ENCODE results near the gene ZNF772. TPM values are rescaled to one million over a fixed set of nuclear protein-coding genes. Genes with fewer than 3 reads are reported as not detected.
A peak's percentile ranks its signal among the peaks of the same experiment; 100 is the strongest.
"Not testable (repeated sequence)": the region's sequence is repeated elsewhere in the genome, so short reads cannot be mapped to it uniquely, and the experiment has no call there.

ZNF772 gene
- total RNA-seq, result 1 to 10 TPM; 3.1 to 3.7 (median 3.2) TPM

GRCh38 chr19:57477191-57478008 is at the start of gene ZNF772:
Gene ZNF772, minus strand, starts transcription at chr19:57477566. Its CDS starts 257 bp downstream, at chr19:57477309.
- peaks cover 55% of the 10 kb centered on the region for H3K9me3 Mint-ChIP-seq
- peak within 1 kb of the TSS; percentile 84 for H3K4me3 Mint-ChIP-seq
- ATAC-seq, result peak; percentile 100
- H3K36me3 Mint-ChIP-seq (ENCODE audit: insufficient read depth), result peaks cover 45% of the 10 kb centered on the region
- peak; percentile 80 for DNase-seq
- H3K27me3 Mint-ChIP-seq (ENCODE audit: low read depth), result peaks cover 5% of the 10 kb centered on the region
- peaks cover 14% of the 10 kb centered on the region for H3K4me1 Mint-ChIP-seq (ENCODE audit: low read depth)

- H3K4me1 Mint-ChIP-seq (ENCODE audit: low read depth); ATAC-seq; DNase-seq; H3K27me3 Mint-ChIP-seq (ENCODE audit: low read depth); H3K4me3 Mint-ChIP-seq: not testable (repeated sequence)
- Mint-ChIP-seq H3K36me3 (ENCODE audit: insufficient read depth) (peaks cover 55% of the 10 kb centered on the region), H3K9me3 (peaks cover 50% of the 10 kb centered on the region)
Measured at GRCh38 chr19:57518021-57518420, 40.7 kb upstream of the ZNF772 start.

GRCh38 chr19:57515255-57515654 is 37.9 kb upstream of the ZNF772 start:
- Mint-ChIP-seq H3K27me3 (ENCODE audit: low read depth) (no peaks in the 10 kb centered on the region), H3K36me3 (ENCODE audit: insufficient read depth) (peaks cover 66% of the 10 kb centered on the region), H3K9me3 (peaks cover 56% of the 10 kb centered on the region), H3K4me3 (no peak overlapping the region), H3K4me1 (ENCODE audit: low read depth) (no peaks in the 10 kb centered on the region)
- DNase-seq (no peak), ATAC-seq (no peak)

GRCh38 chr19:57512845-57513244 is 35.5 kb upstream of the ZNF772 start:
- no peak for DNase-seq
- Mint-ChIP-seq H3K4me3 (no peak overlapping the region), H3K4me1 (ENCODE audit: low read depth) (no peaks in the 10 kb centered on the region), H3K36me3 (ENCODE audit: insufficient read depth) (peaks cover 74% of the 10 kb centered on the region), H3K9me3 (peaks cover 63% of the 10 kb centered on the region), H3K27me3 (ENCODE audit: low read depth) (no peaks in the 10 kb centered on the region)
- no peak for ATAC-seq

- ATAC-seq (no peak), DNase-seq (no peak)
- no peaks in the 10 kb centered on the region for H3K4me1 Mint-ChIP-seq (ENCODE audit: low read depth)
- peaks cover 62% of the 10 kb centered on the region for H3K9me3 Mint-ChIP-seq
- H3K27me3 Mint-ChIP-seq (ENCODE audit: low read depth), result no peaks in the 10 kb centered on the region
- H3K36me3 Mint-ChIP-seq (ENCODE audit: insufficient read depth), result peaks cover 74% of the 10 kb centered on the region
- H3K4me3 Mint-ChIP-seq, result no peak overlapping the region
Measured at GRCh38 chr19:57511484-57511883, 34.1 kb upstream of the ZNF772 start.

GRCh38 chr19:57506163-57506562 is 28.8 kb upstream of the ZNF772 start:
- Mint-ChIP-seq H3K4me3 (no peak overlapping the region), H3K36me3 (ENCODE audit: insufficient read depth) (peaks cover 78% of the 10 kb centered on the region), H3K9me3 (peaks cover 51% of the 10 kb centered on the region), H3K4me1 (ENCODE audit: low read depth) (peaks cover 10% of the 10 kb centered on the region), H3K27me3 (ENCODE audit: low read depth) (no peaks in the 10 kb centered on the region)
- no peak for ATAC-seq
- no peak for DNase-seq

- H3K36me3 Mint-ChIP-seq (ENCODE audit: insufficient read depth), result peaks cover 43% of the 10 kb centered on the region
- peaks cover 23% of the 10 kb centered on the region for H3K4me1 Mint-ChIP-seq (ENCODE audit: low read depth)
- peak overlapping the region; percentile 83 for H3K4me3 Mint-ChIP-seq
- not testable (repeated sequence) for ATAC-seq; H3K27me3 Mint-ChIP-seq (ENCODE audit: low read depth); DNase-seq
- peaks cover 38% of the 10 kb centered on the region for H3K9me3 Mint-ChIP-seq
Measured at GRCh38 chr19:57500400-57500799, 23.0 kb upstream of the ZNF772 start.

- Mint-ChIP-seq H3K9me3 (peaks cover 38% of the 10 kb centered on the region), H3K36me3 (ENCODE audit: insufficient read depth) (peaks cover 41% of the 10 kb centered on the region)
- peak; percentile 99 to 100 for ATAC-seq
Measured at GRCh38 chr19:57499680-57500395, 22.5 kb upstream of the ZNF772 start, which contains the start of gene ZNF773. Gene ZNF773, plus strand, starts transcription at chr19:57499938. Its CDS starts 143 bp downstream, at chr19:57500081.

GRCh38 chr19:57499332-57499679 is 21.9 kb upstream of the ZNF772 start:
- Mint-ChIP-seq H3K4me3 (peak overlapping the region; percentile 83), H3K4me1 (ENCODE audit: low read depth) (peaks cover 23% of the 10 kb centered on the region), H3K9me3 (peaks cover 42% of the 10 kb centered on the region), H3K36me3 (ENCODE audit: insufficient read depth) (peaks cover 41% of the 10 kb centered on the region)
- not testable (repeated sequence) for ATAC-seq; H3K27me3 Mint-ChIP-seq (ENCODE audit: low read depth); DNase-seq

More at GRCh38 chr19:57499680-57500395, 22.5 kb upstream of the ZNF772 start, which contains the start of gene ZNF773:
- H3K4me3 Mint-ChIP-seq, result peak within 1 kb of the TSS; percentile 83
- peak; percentile 95 for DNase-seq
- H3K4me1 Mint-ChIP-seq (ENCODE audit: low read depth), result peaks cover 23% of the 10 kb centered on the region
- H3K27me3 Mint-ChIP-seq (ENCODE audit: low read depth), result not testable (repeated sequence)

- ATAC-seq, result peak in 1 of 2 donors; percentile 5
Measured at GRCh38 chr19:57488299-57488644, 10.9 kb upstream of the ZNF772 start.

GRCh38 chr19:57487477-57488298 is 10.3 kb upstream of the ZNF772 start, which contains the start of gene ZNF419:
Gene ZNF419, plus strand, starts transcription at chr19:57487750. Its CDS starts 201 bp downstream, at chr19:57487951.
- H3K36me3 Mint-ChIP-seq (ENCODE audit: insufficient read depth), result peaks cover 38% of the 10 kb centered on the region
- H3K9me3 Mint-ChIP-seq, result peaks cover 29% of the 10 kb centered on the region
- DNase-seq, result peak; percentile 93
- H3K27me3 Mint-ChIP-seq (ENCODE audit: low read depth), result not testable (repeated sequence)
- peak; percentile 99 for ATAC-seq
- H3K4me3 Mint-ChIP-seq, result peak within 1 kb of the TSS; percentile 81
- peaks cover 13% of the 10 kb centered on the region for H3K4me1 Mint-ChIP-seq (ENCODE audit: low read depth)

More at GRCh38 chr19:57488299-57488644, 10.9 kb upstream of the ZNF772 start:
- not testable (repeated sequence) for DNase-seq; H3K27me3 Mint-ChIP-seq (ENCODE audit: low read depth)
- Mint-ChIP-seq H3K4me3 (peak overlapping the region; percentile 81), H3K36me3 (ENCODE audit: insufficient read depth) (peaks cover 44% of the 10 kb centered on the region), H3K4me1 (ENCODE audit: low read depth) (peaks cover 13% of the 10 kb centered on the region), H3K9me3 (peaks cover 34% of the 10 kb centered on the region)

GRCh38 chr19:57473646-57474045 is 3.7 kb downstream of the ZNF772 start:
- Mint-ChIP-seq H3K9me3 (peaks cover 71% of the 10 kb centered on the region), H3K27me3 (ENCODE audit: low read depth) (no peaks in the 10 kb centered on the region), H3K4me1 (ENCODE audit: low read depth) (peaks cover 14% of the 10 kb centered on the region), H3K4me3 (no peak overlapping the region), H3K36me3 (ENCODE audit: insufficient read depth) (peaks cover 71% of the 10 kb centered on the region)
- no peak for DNase-seq
- no peak for ATAC-seq

GRCh38 chr19:57466489-57466888 is 10.9 kb downstream of the ZNF772 start:
- Mint-ChIP-seq H3K36me3 (ENCODE audit: insufficient read depth) (peaks cover 28% of the 10 kb centered on the region), H3K9me3 (peaks cover 64% of the 10 kb centered on the region), H3K4me1 (ENCODE audit: low read depth) (no peaks in the 10 kb centered on the region), H3K4me3 (no peak overlapping the region), H3K27me3 (ENCODE audit: low read depth) (no peaks in the 10 kb centered on the region)
- ATAC-seq (no peak), DNase-seq (no peak)
